Thyroid gland (tissue), 4 donors: Measurements from ENCODE around the gene ZNF665. TPM values are rescaled to one million over a fixed set of nuclear protein-coding genes. Genes with fewer than 3 reads are reported as not detected.
"Not testable (repeated sequence)": the region's sequence is repeated elsewhere in the genome, so short reads cannot be mapped to it uniquely, and the experiment has no call there.

Experiments used
- DNase-seq, 2 donors: peaks; one replicate each; pipeline ENCODE4 v3.0.0-alpha.2; 2019
- H3K27ac ChIP-seq, 3 donors: fragments of 200-600 bp; sonication (generic); 1 replicate in 2 of 3; 2 replicates in 1 of 3; pipeline ENCODE4 v1.5.1; 2016 to 2019; ENCODE audit warnings: mild to moderate bottlenecking in 1 of 3, moderate library complexity in 1 of 3
- H3K27me3 ChIP-seq: fragments of 200-600 bp; sonication (generic); one replicate; pipeline ENCODE4 v1.5.1; 2019
- H3K36me3 ChIP-seq, 2 donors: fragments of 200-600 bp; sonication (generic); one replicate each; pipeline ENCODE4 v1.5.1; 2016 to 2019
- H3K4me1 ChIP-seq, 2 donors: fragments of 200-600 bp; sonication (generic); one replicate each; pipeline ENCODE4 v1.5.1; 2017 to 2019
- H3K4me3 ChIP-seq, 3 donors: fragments of 200-600 bp; sonication (generic); replicated peaks in 1 of 3; 1 replicate in 2 of 3; 2 replicates in 1 of 3; pipeline ENCODE4 v1.5.1; 2016; ENCODE audit warnings: mild to moderate bottlenecking in 1 of 3
- H3K9me3 ChIP-seq: fragments of 200-600 bp; sonication (generic); one replicate; pipeline ENCODE4 v1.5.1; 2017
- POLR2A ChIP-seq, 2 donors: fragments of 450-650 bp; IDR thresholded peaks; one replicate each; pipeline ENCODE4 v1.6.1; 2017; ENCODE audit warnings: antibody characterized with exemption in 2 of 2, mild to moderate bottlenecking in 2 of 2, moderate library complexity in 1 of 2
- WGBS, 2 donors: methylation state at CpG; one replicate each; pipeline ENCODE4 v1.1.5; 2017; 5-methylcytosine and 5-hydroxymethylcytosine counted together
- intact Hi-C: fragments of 100-400 bp; cut with DNase I; formaldehyde crosslinking; loops from one replicate; pipeline ENCODE4 v1.15.1; 2023
- total RNA-seq, 4 donors: library from RNA; depleted of rRNA; stranded (reverse); fragments of >200 nt; gene quantifications; one replicate each; pipeline ENCODE4 v1.2.3, GENCODE V29; 2016
- TF ChIP-seq, protein P1 (sequence below), 6 experiments: fragments of 200-600 bp in 3 of 6; fragments of 450-650 bp in 3 of 6; sonication (generic) in 3 of 6; IDR thresholded peaks; one replicate each; pipeline ENCODE4 v1.5.1; 2016 to 2019; ENCODE audit warnings: antibody characterized with exemption in 6 of 6, mild to moderate bottlenecking in 2 of 6, inconsistent platforms in 1 of 6, moderate library complexity in 1 of 6

The ZNF665 gene
- total RNA-seq, 4 donors from 2014 or later = 4.3 to 9.9 (median 7.3) TPM

GRCh38 chr19:53131085-53131590, 62.0 kb downstream of the ZNF665 start:
- 79 to 85% methylated on average over 4 of the region's 4 CpGs for WGBS, 2 donors

GRCh38 chr19:53130506-53130905, 62.7 kb downstream of the ZNF665 start:
- Histone ChIP-seq H3K9me3 (no peaks in the 10 kb centered on the region), H3K4me1 (peaks cover 10 to 15% of the 10 kb centered on the region in 2 donors), H3K36me3 (no peaks in the 10 kb centered on the region), H3K27me3 (no peaks in the 10 kb centered on the region), H3K4me3 (no peak overlapping the region), H3K27ac (no peak overlapping the region)
- peak; percentile 55 to 69 for DNase-seq
- intact Hi-C loops = no loop called here
- WGBS, 2 donors = 26 to 35% methylated on average over 7 of the region's 7 CpGs
- TF ChIP-seq, protein P1, sequence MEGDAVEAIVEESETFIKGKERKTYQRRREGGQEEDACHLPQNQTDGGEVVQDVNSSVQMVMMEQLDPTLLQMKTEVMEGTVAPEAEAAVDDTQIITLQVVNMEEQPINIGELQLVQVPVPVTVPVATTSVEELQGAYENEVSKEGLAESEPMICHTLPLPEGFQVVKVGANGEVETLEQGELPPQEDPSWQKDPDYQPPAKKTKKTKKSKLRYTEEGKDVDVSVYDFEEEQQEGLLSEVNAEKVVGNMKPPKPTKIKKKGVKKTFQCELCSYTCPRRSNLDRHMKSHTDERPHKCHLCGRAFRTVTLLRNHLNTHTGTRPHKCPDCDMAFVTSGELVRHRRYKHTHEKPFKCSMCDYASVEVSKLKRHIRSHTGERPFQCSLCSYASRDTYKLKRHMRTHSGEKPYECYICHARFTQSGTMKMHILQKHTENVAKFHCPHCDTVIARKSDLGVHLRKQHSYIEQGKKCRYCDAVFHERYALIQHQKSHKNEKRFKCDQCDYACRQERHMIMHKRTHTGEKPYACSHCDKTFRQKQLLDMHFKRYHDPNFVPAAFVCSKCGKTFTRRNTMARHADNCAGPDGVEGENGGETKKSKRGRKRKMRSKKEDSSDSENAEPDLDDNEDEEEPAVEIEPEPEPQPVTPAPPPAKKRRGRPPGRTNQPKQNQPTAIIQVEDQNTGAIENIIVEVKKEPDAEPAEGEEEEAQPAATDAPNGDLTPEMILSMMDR (IDR thresholded peaks at IDR 0.05) = no peak

More at GRCh38 chr19:53131085-53131590, 62.0 kb downstream of the ZNF665 start:
- intact Hi-C loops = no loop called here
- no peaks in the 10 kb centered on the region for H3K36me3 ChIP-seq
- H3K27me3 ChIP-seq = no peaks in the 10 kb centered on the region
- no peak for DNase-seq
- peaks cover 10 to 15% of the 10 kb centered on the region in 2 donors for H3K4me1 ChIP-seq
- H3K4me3 ChIP-seq = no peak overlapping the region
- no peaks in the 10 kb centered on the region for H3K9me3 ChIP-seq
- no peak for TF ChIP-seq POLR2A (IDR thresholded peaks at IDR 0.05)
- TF ChIP-seq, protein P1 (IDR thresholded peaks at IDR 0.05) = no peak
- H3K27ac ChIP-seq = no peak overlapping the region

DNA sequence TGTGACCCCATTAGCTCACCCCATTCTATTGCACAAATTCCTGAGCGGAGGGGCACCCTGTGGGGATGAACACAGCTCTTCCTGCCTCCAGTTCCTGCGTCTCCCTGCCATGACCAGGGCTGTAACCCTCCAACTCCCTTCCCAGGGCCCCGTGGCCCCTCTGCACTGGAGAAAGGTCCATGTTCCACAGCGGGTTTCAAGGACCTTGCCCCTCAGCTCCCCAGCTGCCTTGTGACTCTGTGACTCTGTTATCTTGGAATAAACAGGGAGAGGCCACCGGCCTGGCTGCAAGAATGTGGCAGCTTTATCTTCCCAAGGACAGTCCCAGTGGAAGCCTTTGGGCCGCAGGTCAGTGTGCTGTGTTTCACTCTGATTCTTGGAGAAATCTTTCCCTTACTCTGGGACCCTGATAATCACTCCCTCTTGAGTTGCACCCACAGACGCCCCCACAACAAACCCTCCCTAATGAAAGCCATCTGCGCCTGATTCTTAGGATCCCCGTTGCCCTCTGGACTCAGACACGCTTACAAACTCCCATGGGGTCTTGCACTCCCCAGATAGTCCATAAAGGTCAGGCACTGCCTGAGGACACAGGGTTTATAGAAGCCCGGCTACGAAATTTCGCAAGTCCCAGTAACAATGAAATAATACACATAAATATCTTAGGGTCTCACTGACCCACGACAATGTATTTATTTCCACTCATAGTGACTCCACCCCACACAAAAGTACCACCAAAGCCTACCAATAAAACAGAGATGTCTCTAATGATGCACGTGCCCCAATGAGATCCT, 66.2 kb downstream of the ZNF665 start:
- H3K4me1 ChIP-seq = peaks cover 9 to 14% of the 10 kb centered on the region in 2 donors
- WGBS, 2 donors = 87 to 90% methylated on average over 8 to 9 of the region's 15 CpGs
- H3K27me3 ChIP-seq, intact Hi-C loops, DNase-seq, H3K36me3 ChIP-seq, H3K9me3 ChIP-seq, H3K4me3 ChIP-seq, H3K27ac ChIP-seq: not testable (repeated sequence)

DNA sequence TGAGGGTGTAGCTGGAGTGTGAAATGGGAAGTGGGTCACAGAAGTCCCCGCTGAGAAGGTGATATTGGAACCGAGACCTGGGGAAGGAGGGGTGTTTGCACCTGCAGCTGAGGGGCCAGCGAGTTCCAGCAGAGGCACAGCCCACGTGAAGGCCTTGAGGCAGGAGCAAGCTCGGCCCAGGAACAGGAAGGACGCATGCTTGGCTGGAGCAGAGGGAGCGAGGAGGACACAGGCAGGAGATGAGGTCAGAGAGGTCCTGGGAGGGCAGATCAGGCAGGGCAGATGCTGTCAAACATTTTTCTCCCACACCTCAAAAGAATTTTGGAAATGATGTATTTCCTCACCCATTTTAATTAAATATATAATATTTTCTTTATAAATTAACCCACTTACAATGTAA, 69.8 kb downstream of the ZNF665 start:
- H3K9me3 ChIP-seq = no peaks in the 10 kb centered on the region
- no peak overlapping the region for H3K27ac ChIP-seq
- H3K36me3 ChIP-seq = no peaks in the 10 kb centered on the region
- H3K27me3 ChIP-seq = no peaks in the 10 kb centered on the region
- 88 to 93% methylated on average over 7 of the region's 7 CpGs for WGBS, 2 donors
- no peaks in the 10 kb centered on the region for H3K4me1 ChIP-seq
- intact Hi-C loops = no loop called here
- DNase-seq = no peak
- H3K4me3 ChIP-seq = no peak overlapping the region
- TF ChIP-seq, protein P1 (IDR thresholded peaks at IDR 0.05) = no peak
- TF ChIP-seq POLR2A (IDR thresholded peaks at IDR 0.05) = no peak

Other genes starting within 250 kb of the ZNF665 start
- 10 to 100 TPM in 2 of 4 donors, 1 to 10 TPM in 2; 6.3 to 17.5 (median 12.2) TPM for gene ZNF816, start 230.5 kb downstream of the ZNF665 start, total RNA-seq
- gene ERVV-1, start 179.4 kb downstream of the ZNF665 start, total RNA-seq = not detected
- gene ERVV-2, start 148.6 kb downstream of the ZNF665 start, total RNA-seq = under 1 TPM in 1 of 4 donors, not detected in 3; 0.40 TPM
- 100 to 1,000 TPM in 1 of 4 donors, 10 to 100 TPM in 3; 61.0 to 109 (median 81.4) TPM for gene ZNF160, start 89.9 kb downstream of the ZNF665 start, total RNA-seq
- gene ZNF415, start 60.4 kb downstream of the ZNF665 start, total RNA-seq = 10 to 100 TPM; 14.5 to 37.6 (median 18.9) TPM
- 10 to 100 TPM; 13.1 to 27.7 (median 19.9) TPM for gene ZNF347, start 34.3 kb downstream of the ZNF665 start, total RNA-seq
- 10 to 100 TPM; 15.7 to 42.1 (median 19.5) TPM for gene ZNF677, start 61.5 kb upstream of the ZNF665 start, total RNA-seq
- gene VN1R2, start 64.9 kb upstream of the ZNF665 start, total RNA-seq = not detected
- gene VN1R4, start 74.4 kb upstream of the ZNF665 start, total RNA-seq = not detected
- gene ZNF845, start 140.4 kb upstream of the ZNF665 start, total RNA-seq = 10 to 100 TPM in 1 of 4 donors, 1 to 10 TPM in 3; 6.2 to 10.5 (median 8.8) TPM
- gene ZNF525, start 172.3 kb upstream of the ZNF665 start, total RNA-seq = 10 to 100 TPM in 3 of 4 donors, 1 to 10 TPM in 1; 9.6 to 12.1 (median 11.6) TPM
- 10 to 100 TPM; 10.4 to 16.9 (median 12.5) TPM for gene ZNF765, start 201.8 kb upstream of the ZNF665 start, total RNA-seq
- gene ZNF761, start 238.6 kb upstream of the ZNF665 start, total RNA-seq = 10 to 100 TPM; 11.8 to 15.2 (median 12.6) TPM